CD4-positive, alpha-beta T cell (primary cell): ENCODE data around the gene ZDHHC8. TPM values are rescaled to one million over a fixed set of nuclear protein-coding genes. Genes with fewer than 3 reads are reported as not detected.

Experiments
- ATAC-seq: fragments of 200-7000 bp; cut with Tn5 transposase; one replicate; pipeline ENCODE4 v1.10.0; 2022; ENCODE audit warnings: mild to moderate bottlenecking; ENCODE audit not compliant: poor library complexity
- CTCF ChIA-PET: fragments of 350-600 bp; sonication (Branson Sonifier 250); formaldehyde crosslinking; loops from one replicate; lab custom pipeline; 2021; ENCODE audit warnings: antibody characterized with exemption, inconsistent platforms; lab: Charles Lee
- POLR2A ChIA-PET: fragments of 350-600 bp; sonication (Branson Sonifier 250); formaldehyde crosslinking; loops from one replicate; lab custom pipeline; 2021; ENCODE audit warnings: antibody characterized with exemption, inconsistent platforms; lab: Charles Lee
- DNase-seq, 14 experiments: peaks; one replicate each; pipeline ENCODE4 v3.0.0-alpha.2; 2013 to 2020; ENCODE audit warnings: mixed read lengths in 2 of 14
- H3K27ac ChIP-seq, 2 donors: one replicate each; pipeline versions ENCODE4 v1.5.1 to v1.7.0; 2013; ENCODE audit warnings: low read length in 2 of 2, low read depth in 1 of 2, mild to moderate bottlenecking in 1 of 2
- H3K27me3 ChIP-seq, 2 experiments: 1 replicate in 1 of 2; 2 replicates in 1 of 2; pipeline versions ENCODE4 v1.6.1 to v1.7.0; 2013; ENCODE audit warnings: low read length in 2 of 2, control low read depth in 1 of 2, mild to moderate bottlenecking in 1 of 2, moderate library complexity in 1 of 2; ENCODE audit not compliant: insufficient read depth in 2 of 2, control insufficient read depth in 1 of 2
- H3K36me3 ChIP-seq: one replicate; pipeline ENCODE4 v1.6.1; 2013; ENCODE audit warnings: low read length, control low read depth; ENCODE audit not compliant: insufficient read depth
- H3K4me1 ChIP-seq: one replicate; pipeline ENCODE4 v1.6.1; 2013; ENCODE audit warnings: low read length, control low read depth; ENCODE audit not compliant: insufficient read depth
- H3K4me3 ChIP-seq: one replicate; pipeline ENCODE4 v1.5.1; 2013; ENCODE audit warnings: mild to moderate bottlenecking, low read length, moderate library complexity
- H3K9me3 ChIP-seq, 2 experiments: 1 replicate in 1 of 2; 2 replicates in 1 of 2; pipeline versions ENCODE4 v1.6.1 to v1.7.0; 2013; ENCODE audit warnings: low read length in 2 of 2, mild to moderate bottlenecking in 2 of 2, control low read depth in 1 of 2, moderate library complexity in 1 of 2; ENCODE audit not compliant: control insufficient read depth in 1 of 2, insufficient read depth in 1 of 2
- H3K27ac Mint-ChIP-seq: one replicate; pipeline ENCODE4 v1.8.0; 2020; ENCODE audit warnings: mixed read lengths
- H3K27me3 Mint-ChIP-seq: one replicate; pipeline ENCODE4 v1.8.0; 2021; ENCODE audit warnings: mixed read lengths
- H3K36me3 Mint-ChIP-seq: one replicate; pipeline ENCODE4 v1.8.0; 2021; ENCODE audit warnings: low read depth, mixed read lengths
- H3K4me1 Mint-ChIP-seq: one replicate; pipeline ENCODE4 v1.8.0; 2021; ENCODE audit warnings: low read depth, mixed read lengths
- H3K4me3 Mint-ChIP-seq: one replicate; pipeline ENCODE4 v1.8.0; 2020; ENCODE audit warnings: mild to moderate bottlenecking, mixed read lengths
- H3K9me3 Mint-ChIP-seq: one replicate; pipeline ENCODE4 v1.8.0; 2020; ENCODE audit warnings: mixed read lengths
- CTCF ChIP-seq: fragments of 200-600 bp; IDR thresholded peaks from one replicate; pipeline ENCODE4 v1.8.0; 2022; ENCODE audit warnings: antibody characterized with exemption, mild to moderate bottlenecking
- intact Hi-C, 2 experiments: fragments of 100-400 bp; cut with DNase I in 1 of 2; cut with micrococcal nuclease in 1 of 2; formaldehyde crosslinking; loops; one replicate each; pipeline versions ENCODE4 v1.15.1 to v1.9.0; 2023 to 2025; cut with DNase I, micrococcal nuclease
- total RNA-seq, 174 experiments: library from RNA in 2 of 174; stranded (reverse) in 2 of 174; gene quantifications; one replicate each; pipeline ENCODE4 v1.2.3 and lab custom pipeline; 2021 to 2026

Gene ZDHHC8
- total RNA-seq, 2 experiments from 2014 or later = 44.9 to 49.3 TPM

- Histone ChIP-seq H3K4me3 (no peak overlapping the region), H3K27ac (no peak overlapping the region), H3K4me1 (no peaks in the 10 kb centered on the region), H3K36me3 (no peaks in the 10 kb centered on the region), H3K27me3 (no peaks in the 10 kb centered on the region), H3K9me3 (peaks cover 0 to 4% of the 10 kb centered on the region in 2 experiments)
- no peak for TF ChIP-seq CTCF
- no peak for ATAC-seq
- ChIA-PET CTCF (no interaction called here), POLR2A (no interaction called here)
- Mint-ChIP-seq H3K36me3 (no peaks in the 10 kb centered on the region), H3K27me3 (no peaks in the 10 kb centered on the region), H3K4me1 (no peaks in the 10 kb centered on the region), H3K4me3 (no peak overlapping the region), H3K27ac (no peak overlapping the region), H3K9me3 (no peaks in the 10 kb centered on the region)
- intact Hi-C loops = no loop called here
- DNase-seq = no peak
These were observed 34.3 kb downstream of the ZDHHC8 start for GRCh38 chr22:20165913-20166312.

- DNase-seq = no peak
- Mint-ChIP-seq H3K27ac (no peak overlapping the region), H3K9me3 (no peaks in the 10 kb centered on the region), H3K27me3 (no peaks in the 10 kb centered on the region), H3K4me3 (no peak overlapping the region), H3K36me3 (no peaks in the 10 kb centered on the region), H3K4me1 (no peaks in the 10 kb centered on the region)
- no peak overlapping the region for H3K27ac ChIP-seq
- no peaks in the 10 kb centered on the region for H3K36me3 ChIP-seq
- peaks cover 0 to 4% of the 10 kb centered on the region in 2 experiments for H3K9me3 ChIP-seq
- intact Hi-C loops = no loop called here
- no peaks in the 10 kb centered on the region for H3K27me3 ChIP-seq
- H3K4me3 ChIP-seq = no peak overlapping the region
- ChIA-PET CTCF (no interaction called here), POLR2A (no interaction called here)
- no peaks in the 10 kb centered on the region for H3K4me1 ChIP-seq
- no peak for TF ChIP-seq CTCF
- ATAC-seq = no peak
These were observed 35.1 kb downstream of the ZDHHC8 start for GRCh38 chr22:20166703-20167102.

GRCh38 chr22:20167643-20168322, 36.2 kb downstream of the ZDHHC8 start:
- no peaks in the 10 kb centered on the region for H3K9me3 ChIP-seq
- intact Hi-C loops = no loop called here
- CTCF ChIA-PET = no interaction called here
- no peaks in the 10 kb centered on the region for H3K4me1 ChIP-seq
- no peaks in the 10 kb centered on the region for H3K4me1 Mint-ChIP-seq
- H3K9me3 Mint-ChIP-seq = no peaks in the 10 kb centered on the region
- ATAC-seq (no peak), DNase-seq (no peak)
- TF ChIP-seq CTCF = no peak
- no peak overlapping the region for H3K4me3 Mint-ChIP-seq
- H3K4me3 ChIP-seq = no peak overlapping the region
- no peaks in the 10 kb centered on the region for H3K36me3 Mint-ChIP-seq
- H3K27ac Mint-ChIP-seq = no peak overlapping the region
- POLR2A ChIA-PET = no interaction called here
- H3K36me3 ChIP-seq = no peaks in the 10 kb centered on the region
- no peaks in the 10 kb centered on the region for H3K27me3 ChIP-seq
- no peaks in the 10 kb centered on the region for H3K27me3 Mint-ChIP-seq
- no peak overlapping the region for H3K27ac ChIP-seq
